GM12878 (cell line): ENCODE data around the gene LCE3E. TPM values are rescaled to one million over a fixed set of nuclear protein-coding genes. Genes with fewer than 3 reads are reported as not detected.

Experiments
- ATAC-seq: fragments of 200-7000 bp; cut with Tn5 transposase; 3 replicates; pipeline ENCODE4 v1.9.1; 2020; ENCODE audit warnings: mild to moderate bottlenecking, moderate library complexity
- BruUV-seq: library from RNA; stranded (reverse); fragments of 400-500 nt; replicated peaks from 2 replicates; lab custom pipeline; 2021; lab: Mats Ljungman, UMichigan
- CTCF ChIA-PET: fragments of 300-600 bp; sonication (Branson Sonifier 250); formaldehyde crosslinking; extraction: SDS; loops from one replicate; lab custom pipeline; 2021; ENCODE audit warnings: inconsistent platforms; lab: Yijun Ruan, JAX
- POLR2A ChIA-PET: fragments of 350-600 bp; formaldehyde crosslinking; extraction: SDS; loops from one replicate; lab custom pipeline; 2021; ENCODE audit warnings: inconsistent platforms; lab: Charles Lee
- RAD21 ChIA-PET: fragments of 300-600 bp; sonication (Branson Sonifier 250); formaldehyde crosslinking; loops from one replicate; lab custom pipeline; 2023; ENCODE audit warnings: antibody characterized with exemption; ENCODE audit not compliant: unreplicated experiment; lab: Charles Lee
- SMC1A ChIA-PET: fragments of 300-600 bp; sonication (Branson Sonifier 250); formaldehyde crosslinking; loops from one replicate; lab custom pipeline; 2023; ENCODE audit not compliant: unreplicated experiment, uncharacterized antibody; lab: Charles Lee
- DNase-seq: peaks from one replicate; pipeline ENCODE4 v3.0.0-alpha.2; 2011; ENCODE audit warnings: low read depth, low spot score
- FAIRE-seq: peaks from 3 replicates; lab custom pipeline; 2011; peaks lifted over from hg19 to GRCh38; lab: Jason Lieb, UNC
- H2AFZ ChIP-seq: 2 replicates; pipeline ENCODE4 v1.6.0; 2011; ENCODE audit warnings: low read depth, low read length, control low read depth; ENCODE audit not compliant: control insufficient read depth
- H3K27ac ChIP-seq: 2 replicates; pipeline ENCODE4 v1.5.1; 2011; ENCODE audit warnings: control low read depth; ENCODE audit not compliant: control insufficient read depth, insufficient read depth
- H3K27me3 ChIP-seq, 2 experiments: replicated peaks in 1 of 2; 2 replicates each; pipeline versions ENCODE4 v1.6.0 to v1.6.1; 2011; ENCODE audit warnings: low read length in 1 of 2; ENCODE audit not compliant: control insufficient read depth in 2 of 2, insufficient read depth in 2 of 2
- H3K36me3 ChIP-seq, 2 experiments: 2 replicates each; pipeline ENCODE4 v1.5.1; 2011; ENCODE audit warnings: low read length in 1 of 2; ENCODE audit not compliant: control insufficient read depth in 2 of 2, insufficient read depth in 2 of 2
- H3K4me1 ChIP-seq: 2 replicates; pipeline ENCODE4 v1.6.1; 2011; ENCODE audit warnings: mild to moderate bottlenecking, low read length, moderate library complexity, mixed read lengths; ENCODE audit not compliant: control insufficient read depth, insufficient read depth
- H3K4me2 ChIP-seq: 2 replicates; pipeline ENCODE4 v1.6.0; 2011; ENCODE audit warnings: control low read depth; ENCODE audit not compliant: control insufficient read depth, insufficient read depth
- H3K4me3 ChIP-seq: fragments of 200-600 bp; sonication (generic); 2 replicates; pipeline ENCODE4 v1.5.1; 2016
- H3K79me2 ChIP-seq: 2 replicates; pipeline ENCODE4 v1.6.0; 2011; ENCODE audit warnings: low read length; ENCODE audit not compliant: control insufficient read depth, insufficient read depth
- H3K9ac ChIP-seq: 2 replicates; pipeline ENCODE4 v1.8.0; 2011; ENCODE audit warnings: low read length, control low read depth, mixed read lengths; ENCODE audit not compliant: control insufficient read depth, insufficient read depth
- H3K9me3 ChIP-seq: replicated peaks from 3 replicates; pipeline ENCODE4 v1.5.1; 2011; ENCODE audit warnings: mild to moderate bottlenecking, low read length; ENCODE audit not compliant: control insufficient read depth, insufficient read depth
- H4K20me1 ChIP-seq: 2 replicates; pipeline ENCODE4 v1.6.0; 2011; ENCODE audit not compliant: control insufficient read depth, insufficient read depth
- ATF7 ChIP-seq: fragments of 450-650 bp; IDR thresholded peaks from 2 replicates; pipeline ENCODE4 v1.6.1; 2016; ENCODE audit warnings: low read depth, mild to moderate bottlenecking
- BCL11A ChIP-seq: IDR thresholded peaks from 2 replicates; pipeline ENCODE4 v1.6.1; 2011; ENCODE audit warnings: low read depth, low read length
- CEBPB ChIP-seq, 2 experiments: fragments of 150-350 bp in 1 of 2; IDR thresholded peaks; 2 replicates each; pipeline ENCODE4 v1.6.1; 2012 to 2014; ENCODE audit warnings: low read depth in 2 of 2, low read length in 2 of 2, borderline replicate concordance in 1 of 2, inconsistent platforms in 1 of 2
- CHD1 ChIP-seq: IDR thresholded peaks from 2 replicates; pipeline ENCODE4 v1.6.1; 2012; ENCODE audit warnings: low read depth, low read length, improper control_type of control experiment
- DPF2 ChIP-seq: fragments of 450-650 bp; IDR thresholded peaks from 2 replicates; pipeline ENCODE4 v1.6.1; 2017; ENCODE audit warnings: mild to moderate bottlenecking
- ELK1 ChIP-seq: IDR thresholded peaks from 2 replicates; pipeline ENCODE4 v1.6.1; 2012; ENCODE audit warnings: low read depth, low read length, improper control_type of control experiment
- EZH2 ChIP-seq: IDR thresholded peaks from 2 replicates; pipeline ENCODE4 v1.6.1; 2012; ENCODE audit warnings: low read depth, mild to moderate bottlenecking, control low read depth, inconsistent platforms, low read length, borderline replicate concordance; ENCODE audit not compliant: control insufficient read depth
- HDAC6 ChIP-seq: fragments of 200-600 bp; sonication (generic); IDR thresholded peaks from one replicate; pipeline ENCODE4 v1.8.0; 2017; ENCODE audit warnings: antibody characterized with exemption; ENCODE audit not compliant: unreplicated experiment
- KAT2A ChIP-seq: conservative IDR thresholded peaks from 2 replicates; pipeline ENCODE4 v1.6.1; 2011; ENCODE audit warnings: low read depth, low read length; ENCODE audit not compliant: control insufficient read depth
- MEF2A ChIP-seq: IDR thresholded peaks from 2 replicates; pipeline ENCODE4 v1.6.1; 2011; ENCODE audit warnings: low read depth, mild to moderate bottlenecking, low read length, moderate library complexity; ENCODE audit not compliant: insufficient read depth
- MTA2 ChIP-seq: fragments of 450-650 bp; IDR thresholded peaks from 2 replicates; pipeline ENCODE4 v1.6.1; 2016; ENCODE audit warnings: low read depth, mild to moderate bottlenecking, moderate library complexity
- MTA3 ChIP-seq: IDR thresholded peaks from 2 replicates; pipeline ENCODE4 v1.6.1; 2012; ENCODE audit warnings: low read length, inconsistent platforms, borderline replicate concordance
- NFXL1 ChIP-seq: fragments of 450-650 bp; IDR thresholded peaks from 2 replicates; pipeline ENCODE4 v1.6.1; 2017; ENCODE audit warnings: antibody characterized with exemption, mild to moderate bottlenecking, borderline replicate concordance
- NFYB ChIP-seq: IDR thresholded peaks from 2 replicates; pipeline ENCODE4 v1.6.1; 2011; ENCODE audit warnings: low read depth, mild to moderate bottlenecking, low read length, improper control_type of control experiment, moderate library complexity; ENCODE audit not compliant: insufficient read depth
- NR2C2 ChIP-seq: IDR thresholded peaks from 2 replicates; pipeline ENCODE4 v1.6.1; 2011; ENCODE audit warnings: borderline replicate concordance, low read depth; ENCODE audit not compliant: control insufficient read depth, insufficient read length
- SIX5 ChIP-seq: IDR thresholded peaks from 2 replicates; pipeline ENCODE4 v1.6.1; 2011; ENCODE audit warnings: mild to moderate bottlenecking, low read depth, low read length, moderate library complexity; ENCODE audit not compliant: severe bottlenecking
- SREBF1 ChIP-seq: IDR thresholded peaks from 2 replicates; pipeline ENCODE4 v1.6.1; 2012; ENCODE audit warnings: mild to moderate bottlenecking, low read length
- SUPT20H ChIP-seq: IDR thresholded peaks from 2 replicates; pipeline ENCODE4 v1.6.1; 2011; ENCODE audit warnings: low read depth, mild to moderate bottlenecking, low read length, moderate library complexity, borderline replicate concordance; ENCODE audit not compliant: control insufficient read depth
- WGBS: methylation state at CpG from one replicate; pipeline ENCODE4 v1.1.6; 2016; ENCODE audit warnings: low lambda C conversion rate; ENCODE audit not compliant: insufficient replicate concordance, insufficient coverage; ENCODE audit errors: missing lambda C conversion rate; 5-methylcytosine and 5-hydroxymethylcytosine counted together
- in situ Hi-C: fragments of 300-500 bp; cut with MboI; formaldehyde crosslinking; loops from 9 replicates; pipeline ENCODE4 v1.14.3; 2018; ENCODE audit warnings: mixed read lengths
- intact Hi-C: fragments of 100-400 bp; cut with micrococcal nuclease; formaldehyde crosslinking; loops from one replicate; pipeline ENCODE4 v1.14.2; 2022; ENCODE audit not compliant: unreplicated experiment
- polyA plus RNA-seq, 11 experiments: library from polyadenylated mRNA; depleted of rRNA in 4 of 11; unstranded in 6 of 11; stranded (reverse) in 5 of 11; fragments of >200 nt; fragmentation: Nextera tagmentation in 4 of 11; fragmentation: Illumina TruSeq in 1 of 11; extraction: Ambion mirVana in 4 of 11; extraction: Trizol in 1 of 11; gene quantifications; 1 replicate in 1 of 11; 2 replicates in 10 of 11; pipeline versions ENCODE4 v1.2.1 to v1.2.3, GENCODE V29; 2011 to 2016; ENCODE audit warnings: inconsistent platforms in 2 of 11, missing spikeins in 2 of 11, low read depth in 1 of 11
- total RNA-seq, 4 experiments: library from RNA; depleted of rRNA in 3 of 4; stranded (reverse); fragments of >200 nt in 3 of 4; fragmentation: Illumina TruSeq in 1 of 4; extraction: Trizol in 1 of 4; gene quantifications; 2 replicates each; pipeline versions ENCODE4 v1.2.1 to v1.2.3, GENCODE V29; 2013 to 2021
- TF ChIP-seq, protein P1 (sequence below): fragments of 450-650 bp; IDR thresholded peaks from 2 replicates; pipeline ENCODE4 v1.6.1; 2017; ENCODE audit warnings: borderline replicate concordance
- TF ChIP-seq, protein P2 (sequence below): fragments of 450-650 bp; IDR thresholded peaks from 2 replicates; pipeline ENCODE4 v1.6.1; 2018; ENCODE audit warnings: mild to moderate bottlenecking, low read depth, moderate library complexity; ENCODE audit not compliant: partially characterized antibody

Gene LCE3E
- total and polyA plus RNA-seq, 10 of the 15 experiments (the other 5 are each of a cell fraction or from before 2014, with no cell fraction given): not detected

DNA sequence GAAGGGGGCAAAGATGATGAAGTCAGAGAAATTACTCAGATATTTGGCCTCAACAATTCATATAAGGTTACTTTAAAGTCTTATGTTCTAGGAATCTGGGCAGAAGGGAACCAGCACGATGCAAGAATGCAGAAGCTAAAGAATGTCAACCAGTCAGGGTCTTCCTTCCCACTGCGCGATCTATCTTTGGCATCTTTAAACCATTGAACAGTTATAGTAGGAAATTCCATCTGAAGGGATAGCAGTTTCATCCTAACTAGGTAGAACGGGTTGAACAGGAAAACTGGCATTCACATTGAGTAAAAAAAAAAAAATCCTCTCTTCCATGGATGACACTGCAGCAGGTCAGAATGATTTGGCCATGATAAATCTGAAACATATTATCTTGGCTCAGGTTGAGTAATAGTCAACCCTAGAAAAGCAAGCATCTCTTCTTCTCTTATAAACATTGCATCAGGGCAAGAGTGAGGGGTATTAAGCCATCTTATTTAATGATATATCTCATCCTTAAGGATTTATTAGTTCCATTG, 46.0 kb downstream of the LCE3E start:
- intact Hi-C loops (no loop called here), in situ Hi-C loops (no loop called here)
- H3K9me3 ChIP-seq: no peaks in the 10 kb centered on the region
- no peak overlapping the region for H3K9ac ChIP-seq
- POLR2A ChIA-PET: interaction anchor here (0.7 kb wide), 1 partner anchor 51 kb away, joined by 3 read pairs; no protein-coding TSS in a partner anchor
- no peak overlapping the region for H3K27ac ChIP-seq
- 51% methylated on average over 4 of the region's 4 CpGs for WGBS
- no peak overlapping the region for H3K4me2 ChIP-seq
- FAIRE-seq (no peak), ATAC-seq (no peak), DNase-seq (no peak)
- CTCF ChIA-PET: interaction anchor here (0.6 kb wide), 1 partner anchor 13 kb away, joined by 3 read pairs; no protein-coding TSS in a partner anchor
- H2AFZ ChIP-seq: no peak overlapping the region
- BruUV-seq: no TSS peak
- peaks cover under 1 to 16% of the 10 kb centered on the region in 2 experiments for H3K27me3 ChIP-seq
- H3K4me1 ChIP-seq: no peaks in the 10 kb centered on the region
- TF ChIP-seq, protein P1, sequence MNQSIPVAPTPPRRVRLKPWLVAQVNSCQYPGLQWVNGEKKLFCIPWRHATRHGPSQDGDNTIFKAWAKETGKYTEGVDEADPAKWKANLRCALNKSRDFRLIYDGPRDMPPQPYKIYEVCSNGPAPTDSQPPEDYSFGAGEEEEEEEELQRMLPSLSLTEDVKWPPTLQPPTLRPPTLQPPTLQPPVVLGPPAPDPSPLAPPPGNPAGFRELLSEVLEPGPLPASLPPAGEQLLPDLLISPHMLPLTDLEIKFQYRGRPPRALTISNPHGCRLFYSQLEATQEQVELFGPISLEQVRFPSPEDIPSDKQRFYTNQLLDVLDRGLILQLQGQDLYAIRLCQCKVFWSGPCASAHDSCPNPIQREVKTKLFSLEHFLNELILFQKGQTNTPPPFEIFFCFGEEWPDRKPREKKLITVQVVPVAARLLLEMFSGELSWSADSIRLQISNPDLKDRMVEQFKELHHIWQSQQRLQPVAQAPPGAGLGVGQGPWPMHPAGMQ: no peak
- TF ChIP-seq ELK1 (no peak), NFYB (no peak), SREBF1 (no peak), MTA3 (no peak), EZH2 (no peak), DPF2 (no peak), NR2C2 (no peak), MTA2 (no peak), ATF7 (no peak), SIX5 (no peak), SUPT20H (no peak), HDAC6 (no peak), BCL11A (no peak), MEF2A (no peak), CEBPB (IDR thresholded peaks at IDR 0.05; ENCODE audit: borderline replicate concordance in 1 of 2, low read depth in 2 of 2, low read length in 2 of 2) (no peak), KAT2A (no peak), NFXL1 (no peak), CHD1 (no peak)
- TF ChIP-seq, protein P2, sequence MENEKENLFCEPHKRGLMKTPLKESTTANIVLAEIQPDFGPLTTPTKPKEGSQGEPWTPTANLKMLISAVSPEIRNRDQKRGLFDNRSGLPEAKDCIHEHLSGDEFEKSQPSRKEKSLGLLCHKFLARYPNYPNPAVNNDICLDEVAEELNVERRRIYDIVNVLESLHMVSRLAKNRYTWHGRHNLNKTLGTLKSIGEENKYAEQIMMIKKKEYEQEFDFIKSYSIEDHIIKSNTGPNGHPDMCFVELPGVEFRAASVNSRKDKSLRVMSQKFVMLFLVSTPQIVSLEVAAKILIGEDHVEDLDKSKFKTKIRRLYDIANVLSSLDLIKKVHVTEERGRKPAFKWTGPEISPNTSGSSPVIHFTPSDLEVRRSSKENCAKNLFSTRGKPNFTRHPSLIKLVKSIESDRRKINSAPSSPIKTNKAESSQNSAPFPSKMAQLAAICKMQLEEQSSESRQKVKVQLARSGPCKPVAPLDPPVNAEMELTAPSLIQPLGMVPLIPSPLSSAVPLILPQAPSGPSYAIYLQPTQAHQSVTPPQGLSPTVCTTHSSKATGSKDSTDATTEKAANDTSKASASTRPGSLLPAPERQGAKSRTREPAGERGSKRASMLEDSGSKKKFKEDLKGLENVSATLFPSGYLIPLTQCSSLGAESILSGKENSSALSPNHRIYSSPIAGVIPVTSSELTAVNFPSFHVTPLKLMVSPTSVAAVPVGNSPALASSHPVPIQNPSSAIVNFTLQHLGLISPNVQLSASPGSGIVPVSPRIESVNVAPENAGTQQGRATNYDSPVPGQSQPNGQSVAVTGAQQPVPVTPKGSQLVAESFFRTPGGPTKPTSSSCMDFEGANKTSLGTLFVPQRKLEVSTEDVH: no peak
- no peaks in the 10 kb centered on the region for H3K36me3 ChIP-seq
- no peaks in the 10 kb centered on the region for H3K79me2 ChIP-seq
- RAD21 ChIA-PET: no interaction called here
- no peaks in the 10 kb centered on the region; the same call in 1 of the 2 replicates for H4K20me1 ChIP-seq
- H3K4me3 ChIP-seq: no peak overlapping the region
- SMC1A ChIA-PET: interaction anchor here (1.3 kb wide), 1 partner anchor 62 kb away, joined by 4 read pairs; no protein-coding TSS in a partner anchor
